ENCODE measurements around the gene ADAM17. TPM values are rescaled to one million over a fixed set of nuclear protein-coding genes. Genes with fewer than 3 reads are reported as not detected.

ADAM17 gene
- total RNA-seq, result 10 to 100 TPM in 3 of 4 donors, 1 to 10 TPM in 1; 7.7 to 47.0 (median 27.7) TPM

GRCh38 chr2:9555297-9556120 is at the start of gene ADAM17:
TSS of gene ADAM17 (minus strand) at chr2:9555830. CDS start at chr2:9555605, 225 bp downstream.
- Histone ChIP-seq H3K4me1 (peaks cover 4 to 17% of the 10 kb centered on the region in 2 donors), H3K4me3 (peak within 1 kb of the TSS; percentile 80 to 87), H3K27me3 (no peaks in the 10 kb centered on the region), H3K27ac (peak within 1 kb of the TSS; percentile 95 to 97), H3K9me3 (no peaks in the 10 kb centered on the region), H3K36me3 (no peaks in the 10 kb centered on the region)
- DNase-seq, result peak; percentile 95 to 96
- TF ChIP-seq POLR2A (IDR thresholded peaks at IDR 0.05) (peak; percentile 95 to 96), CTCF (IDR thresholded peaks at IDR 0.05) (peak; percentile 42 to 89 (median 58))
- intact Hi-C loops (cut with DNase I; ENCODE audit: low total_unique reads), result loop anchor here (10.0 kb wide), 1 partner anchor 79 kb away; the partner anchor contains the start of gene YWHAQ

GRCh38 chr2:9602412-9602811 is 46.8 kb upstream of the ADAM17 start:
- Histone ChIP-seq H3K4me1 (no peaks in the 10 kb centered on the region), H3K9me3 (peaks cover 0 to 6% of the 10 kb centered on the region in 2 donors), H3K36me3 (no peaks in the 10 kb centered on the region), H3K27me3 (no peaks in the 10 kb centered on the region), H3K4me3 (no peak overlapping the region), H3K27ac (no peak overlapping the region)
- TF ChIP-seq CTCF (IDR thresholded peaks at IDR 0.05) (no peak), POLR2A (IDR thresholded peaks at IDR 0.05) (no peak)
- DNase-seq, result no peak
- intact Hi-C loops (cut with DNase I; ENCODE audit: low total_unique reads), result no loop called here

GRCh38 chr2:9601397-9601796 is 45.8 kb upstream of the ADAM17 start:
- Histone ChIP-seq H3K27me3 (no peaks in the 10 kb centered on the region), H3K4me1 (peaks cover 0 to 2% of the 10 kb centered on the region in 2 donors), H3K36me3 (no peaks in the 10 kb centered on the region), H3K9me3 (peaks cover 0 to 6% of the 10 kb centered on the region in 2 donors), H3K27ac (no peak overlapping the region), H3K4me3 (no peak overlapping the region)
- DNase-seq, result no peak
- TF ChIP-seq POLR2A (IDR thresholded peaks at IDR 0.05), result no peak
- no peak for TF ChIP-seq CTCF (IDR thresholded peaks at IDR 0.05)
- intact Hi-C loops (cut with DNase I; ENCODE audit: low total_unique reads), result no loop called here

GRCh38 chr2:9599430-9599829 is 43.8 kb upstream of the ADAM17 start:
- Histone ChIP-seq H3K36me3 (no peaks in the 10 kb centered on the region), H3K4me3 (no peak overlapping the region), H3K27me3 (no peaks in the 10 kb centered on the region), H3K9me3 (peaks cover 0 to 6% of the 10 kb centered on the region in 2 donors), H3K4me1 (peaks cover 0 to 6% of the 10 kb centered on the region in 2 donors), H3K27ac (no peak overlapping the region)
- no peak for DNase-seq
- intact Hi-C loops (cut with DNase I; ENCODE audit: low total_unique reads), result no loop called here
- no peak for TF ChIP-seq POLR2A (IDR thresholded peaks at IDR 0.05)
- TF ChIP-seq CTCF (IDR thresholded peaks at IDR 0.05), result no peak

GRCh38 chr2:9596621-9597311 is 41.1 kb upstream of the ADAM17 start:
- H3K4me1 ChIP-seq, result peaks cover 0 to 6% of the 10 kb centered on the region in 2 donors
- intact Hi-C loops (cut with DNase I; ENCODE audit: low total_unique reads), result no loop called here

More at GRCh38 chr2:9596621-9597311, 41.1 kb upstream of the ADAM17 start:
- Histone ChIP-seq H3K9me3 (peaks cover 0 to 6% of the 10 kb centered on the region in 2 donors), H3K27me3 (no peaks in the 10 kb centered on the region), H3K27ac (no peak overlapping the region), H3K36me3 (no peaks in the 10 kb centered on the region), H3K4me3 (no peak overlapping the region)
- no peak for DNase-seq
- TF ChIP-seq POLR2A (IDR thresholded peaks at IDR 0.05) (no peak), CTCF (IDR thresholded peaks at IDR 0.05) (no peak)
